Astrocyte (in vitro differentiated cells and primary cell): ENCODE data around the gene FNDC3B.

ENCODE experiments used
- CTCF ChIP-seq: IDR thresholded peaks from 2 replicates; pipeline ENCODE4 v1.5.1; 2011; ENCODE audit warnings: low read depth, mild to moderate bottlenecking, inconsistent platforms, low read length, moderate library complexity; ENCODE audit not compliant: insufficient read depth
- EZH2 ChIP-seq: IDR thresholded peaks from 2 replicates; pipeline ENCODE4 v1.6.1; 2012; ENCODE audit warnings: mild to moderate bottlenecking, low read length, inconsistent platforms; ENCODE audit not compliant: insufficient read depth

- TF ChIP-seq CTCF (no peak), EZH2 (no peak)
These were observed 359.1 kb downstream of the FNDC3B start for GRCh38 chr3:172398484-172398883.
